NCI-H1930 (cell line): ENCODE data around the gene PAPOLA.

Experiments used
- DNase-seq, 2 experiments: peaks; one replicate each; lab custom pipeline; 2025; lab: John Stamatoyannopoulos, UW

PAPOLA gene

DNA sequence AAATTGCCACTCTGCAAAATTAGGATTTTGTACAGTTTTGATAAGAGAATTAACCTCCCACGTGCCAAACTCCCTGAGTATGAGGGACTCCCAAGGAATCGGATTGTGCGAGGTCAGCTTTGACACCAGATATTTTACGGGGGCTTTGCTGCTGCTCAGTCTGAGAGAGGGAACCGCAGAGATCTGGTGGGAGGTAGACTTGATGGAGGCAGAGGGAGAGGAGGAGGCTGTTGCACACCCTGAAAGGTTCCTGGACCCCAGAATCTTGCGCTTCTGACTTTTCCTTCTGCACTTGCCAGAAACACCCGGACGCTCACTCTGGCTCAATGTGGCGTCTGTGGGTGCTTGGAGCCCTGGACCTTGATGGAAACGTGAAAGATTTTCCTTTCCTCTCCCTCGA, 83.9 kb downstream of the PAPOLA start:
- DNase-seq: no peak

DNA sequence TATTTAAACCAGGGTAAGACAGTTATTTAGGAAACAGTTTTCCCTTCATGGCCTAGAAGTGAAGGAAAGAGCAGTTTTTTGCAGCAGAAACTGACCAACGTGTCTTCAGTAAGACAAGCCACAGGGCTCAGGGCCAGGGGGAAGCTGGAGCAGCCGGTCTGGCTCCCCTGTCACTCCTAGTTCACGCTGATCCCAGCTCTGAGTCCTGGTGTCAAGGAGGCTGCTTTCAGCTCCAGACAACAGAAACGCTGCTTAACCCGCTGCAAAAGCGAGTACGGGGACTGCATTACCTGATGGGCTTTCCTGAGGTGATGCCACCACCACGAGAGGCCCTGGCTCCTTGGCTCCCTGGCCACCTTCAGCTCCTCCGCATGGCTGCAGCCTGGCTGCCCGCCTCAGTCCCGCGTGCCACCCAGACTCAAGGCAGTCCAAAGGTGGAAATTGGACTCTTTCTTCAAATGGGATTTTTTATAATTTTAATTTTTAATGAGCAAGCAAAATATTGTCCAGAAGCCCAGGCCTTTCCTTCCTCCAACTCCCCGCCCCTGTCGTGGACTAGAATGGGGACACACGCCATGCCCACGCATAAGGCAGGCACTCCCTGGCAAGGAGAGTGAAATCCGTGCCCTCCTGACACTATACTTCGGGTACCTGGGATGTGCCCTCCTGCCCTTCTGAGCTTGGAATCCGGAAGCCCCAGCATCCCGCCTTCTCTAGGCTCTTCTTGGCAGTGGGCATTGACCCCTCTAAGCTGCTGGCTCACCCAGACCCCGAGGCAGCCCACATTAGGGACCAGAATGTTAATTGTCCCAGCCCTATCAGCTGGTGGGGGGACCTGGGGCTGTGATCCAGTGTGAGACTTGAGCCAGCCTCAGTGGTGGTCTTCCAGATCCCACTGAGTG, 85.0 kb downstream of the PAPOLA start:
- peak in 1 of 2 experiments; percentile 16 for DNase-seq

DNA sequence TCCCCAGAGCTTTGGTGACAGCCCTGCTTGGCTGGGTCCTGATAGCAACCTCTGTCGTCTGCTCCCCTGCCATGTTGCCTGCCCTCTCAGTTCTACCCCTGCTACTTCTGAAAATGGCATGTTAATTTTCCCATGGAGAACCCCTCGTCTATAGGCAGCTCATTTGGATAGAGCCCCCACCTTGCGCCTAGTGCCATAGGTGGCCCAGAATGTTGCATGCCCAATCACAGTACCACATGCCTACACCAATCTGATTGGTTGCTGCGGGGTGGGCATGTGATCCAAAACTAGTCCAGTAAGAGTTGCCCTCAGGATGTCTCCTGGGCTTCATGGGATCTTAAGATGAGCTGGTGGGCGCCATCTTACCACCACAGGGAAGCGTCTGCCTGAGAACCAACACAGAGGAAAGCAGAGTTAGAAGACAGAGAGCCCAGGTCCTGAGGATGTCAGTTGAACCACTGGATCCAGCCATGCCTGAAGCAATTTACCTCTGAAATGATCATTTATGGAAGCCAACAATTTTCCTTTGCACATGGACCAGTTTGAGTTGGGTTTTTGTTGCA, 85.7 kb downstream of the PAPOLA start:
- no peak for DNase-seq

DNA sequence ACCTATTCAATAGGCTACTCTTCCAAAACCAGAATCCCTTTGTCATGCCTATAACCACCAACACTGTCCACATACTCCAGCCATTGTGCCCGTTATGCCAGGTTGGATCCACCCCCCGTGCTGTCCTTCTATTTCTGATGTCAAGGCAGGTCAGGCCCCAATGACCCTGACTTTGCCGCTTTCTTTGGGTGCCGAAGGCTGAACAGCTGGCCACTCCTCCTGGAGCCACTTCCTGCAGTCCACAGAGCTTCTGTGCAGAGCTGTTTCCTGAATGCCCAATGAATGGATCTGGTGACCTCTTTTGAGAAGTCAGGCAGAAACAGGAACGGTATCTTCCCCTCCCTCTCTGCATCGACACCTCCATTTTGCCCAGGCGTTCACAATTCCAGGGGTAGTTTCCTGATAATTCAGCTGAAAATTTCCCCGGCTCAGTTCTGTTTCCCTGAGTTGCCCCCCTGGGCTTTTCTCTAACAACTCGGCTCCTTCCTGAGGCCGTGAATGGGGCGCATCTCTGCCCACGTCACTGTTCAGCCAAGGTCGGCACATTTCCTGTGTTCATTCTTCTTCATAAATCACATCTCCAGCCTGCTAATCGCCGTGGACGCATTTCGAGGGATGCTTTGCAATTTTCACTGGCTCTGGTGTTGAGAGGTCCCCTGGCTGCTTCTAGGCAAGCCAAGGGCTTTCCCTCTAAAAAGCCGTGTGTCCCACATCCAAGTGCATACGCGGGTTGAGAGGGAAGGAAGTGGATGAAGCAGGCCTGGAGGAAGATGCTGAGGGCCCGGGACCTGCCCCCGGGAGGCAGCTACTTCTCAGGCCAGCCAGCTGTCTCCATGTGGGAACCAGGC, 86.5 kb downstream of the PAPOLA start:
- DNase-seq: no peak

DNA sequence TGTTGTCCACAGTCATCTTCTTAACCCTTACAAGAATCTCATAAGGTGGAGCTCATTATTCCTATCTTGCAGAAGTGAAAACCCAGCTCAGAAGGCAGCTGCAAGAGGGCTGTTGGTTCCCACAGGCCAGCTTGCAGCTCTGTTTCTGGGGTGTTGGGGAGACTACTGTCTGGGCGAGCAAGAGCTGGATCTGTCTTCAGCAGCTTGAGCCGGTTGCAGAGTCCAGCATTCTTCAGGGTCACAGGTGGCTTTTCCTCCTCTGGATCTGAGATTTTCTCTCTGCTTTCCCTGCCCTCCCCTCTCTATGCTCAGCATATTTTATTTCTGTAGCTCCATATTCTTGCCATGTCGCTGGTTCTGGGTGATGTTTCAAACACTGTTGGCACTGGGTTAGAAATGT, 87.4 kb downstream of the PAPOLA start:
- DNase-seq: no peak

DNA sequence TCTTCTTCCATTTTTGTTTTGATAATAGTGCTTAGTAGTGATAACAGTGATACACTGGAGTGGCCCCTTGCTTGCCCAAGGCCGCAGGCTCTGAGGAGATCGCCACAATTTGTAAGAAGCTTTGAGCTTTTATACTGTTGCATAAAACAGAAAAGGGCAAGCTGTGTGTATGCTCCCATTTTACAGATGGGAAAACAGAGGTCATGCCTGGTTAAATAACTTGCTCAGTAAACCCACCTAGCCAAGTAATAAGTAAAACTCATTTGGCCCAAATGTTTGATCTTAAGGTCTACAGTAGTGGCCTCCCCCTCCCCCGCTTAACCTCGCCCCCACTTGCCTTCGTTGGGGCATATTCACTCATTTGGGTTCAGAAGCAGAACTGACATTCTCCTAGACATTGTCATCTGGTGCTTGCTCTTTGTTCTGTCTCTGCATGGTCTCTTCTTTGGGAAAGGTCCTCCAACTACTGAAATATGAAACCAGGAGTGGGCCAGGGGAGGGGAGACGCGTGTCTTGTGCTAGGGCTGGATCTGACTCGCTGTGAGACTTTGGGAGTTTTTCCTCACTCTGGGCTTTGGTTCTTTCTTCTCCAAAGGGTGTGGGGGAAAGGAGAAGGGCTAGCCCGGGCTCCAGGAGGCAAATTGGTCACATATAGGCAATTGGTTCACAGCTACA, 88.1 kb downstream of the PAPOLA start:
- no peak for DNase-seq

DNA sequence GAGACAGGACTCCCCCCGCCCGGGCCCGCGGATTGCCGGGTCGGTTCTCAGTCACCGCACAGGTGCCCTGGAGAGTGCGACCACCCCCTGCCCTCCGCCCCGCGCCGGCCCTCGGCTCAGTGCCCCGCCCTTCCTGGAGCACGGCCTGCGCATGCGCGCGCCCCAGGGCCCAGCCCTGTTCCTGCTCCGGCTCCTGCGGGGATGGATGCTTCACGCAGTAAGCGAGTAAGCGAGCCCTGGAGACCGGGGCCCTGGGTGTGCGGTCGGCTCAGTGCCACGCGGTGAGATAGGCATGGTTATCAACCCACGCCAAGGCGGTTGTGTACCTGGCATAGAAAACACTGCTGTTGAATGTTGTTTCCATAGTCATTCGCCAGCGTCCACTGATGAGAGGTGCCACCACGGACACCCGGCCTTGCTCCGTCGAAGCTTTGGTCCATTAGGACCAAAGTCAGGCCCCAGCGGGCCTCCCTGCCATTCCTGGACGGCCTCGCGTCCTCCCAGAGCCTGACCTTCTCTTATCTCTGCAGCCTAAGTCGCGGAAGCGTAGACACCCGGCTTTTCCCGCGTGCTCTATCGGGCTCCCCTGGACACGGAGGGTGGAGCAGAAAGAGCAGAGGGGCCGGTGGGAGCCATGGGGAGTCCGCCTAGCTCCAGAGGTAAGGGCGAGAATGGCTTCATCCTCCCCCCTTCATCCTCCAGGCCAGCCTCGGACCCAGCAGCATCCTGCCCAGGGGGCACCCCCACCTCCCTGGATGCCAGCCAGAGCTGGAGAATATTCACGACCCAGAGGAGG, 90.6 kb downstream of the PAPOLA start:
- no peak for DNase-seq

DNA sequence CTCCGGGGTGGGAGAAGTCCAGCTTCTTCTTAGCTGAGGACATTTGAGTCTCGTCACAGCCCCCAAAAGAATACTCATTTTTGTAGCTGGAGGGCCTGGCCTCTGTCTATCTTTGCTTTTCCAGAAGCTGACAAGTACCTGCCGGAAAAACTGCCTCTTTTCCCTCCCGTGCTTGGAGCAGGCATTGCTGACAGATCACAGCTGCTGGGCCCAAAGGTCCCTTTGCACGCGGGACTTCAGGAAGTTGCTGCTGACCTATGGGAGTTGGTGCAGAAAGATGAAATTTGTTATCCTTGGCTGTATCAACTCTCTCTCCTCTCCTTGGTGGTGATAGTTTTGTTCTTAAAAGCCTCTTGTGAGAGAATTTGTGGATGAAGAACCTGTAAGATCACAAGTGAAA, 92.8 kb downstream of the PAPOLA start:
- DNase-seq: no peak

DNA sequence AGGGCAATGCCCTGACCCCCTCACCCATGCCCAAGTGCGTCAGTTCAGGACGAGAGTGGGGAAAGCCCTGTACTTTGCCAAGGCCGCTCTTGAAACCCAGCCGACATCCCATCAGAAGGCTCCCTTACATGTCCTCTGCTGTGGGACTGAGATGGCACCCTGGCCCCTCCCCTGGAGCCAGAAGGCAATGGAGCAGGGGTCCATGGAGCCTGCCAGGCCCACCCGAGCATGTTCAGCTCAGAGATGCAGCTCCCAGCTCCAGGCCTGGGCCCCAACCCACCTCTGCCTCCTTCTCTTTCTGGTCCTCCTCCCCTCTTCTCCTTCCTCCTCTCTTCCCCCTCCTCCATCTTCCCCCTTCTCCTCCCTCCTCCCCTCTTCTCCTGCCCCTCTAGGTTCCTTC, 95.5 kb downstream of the PAPOLA start:
- DNase-seq: no peak

DNA sequence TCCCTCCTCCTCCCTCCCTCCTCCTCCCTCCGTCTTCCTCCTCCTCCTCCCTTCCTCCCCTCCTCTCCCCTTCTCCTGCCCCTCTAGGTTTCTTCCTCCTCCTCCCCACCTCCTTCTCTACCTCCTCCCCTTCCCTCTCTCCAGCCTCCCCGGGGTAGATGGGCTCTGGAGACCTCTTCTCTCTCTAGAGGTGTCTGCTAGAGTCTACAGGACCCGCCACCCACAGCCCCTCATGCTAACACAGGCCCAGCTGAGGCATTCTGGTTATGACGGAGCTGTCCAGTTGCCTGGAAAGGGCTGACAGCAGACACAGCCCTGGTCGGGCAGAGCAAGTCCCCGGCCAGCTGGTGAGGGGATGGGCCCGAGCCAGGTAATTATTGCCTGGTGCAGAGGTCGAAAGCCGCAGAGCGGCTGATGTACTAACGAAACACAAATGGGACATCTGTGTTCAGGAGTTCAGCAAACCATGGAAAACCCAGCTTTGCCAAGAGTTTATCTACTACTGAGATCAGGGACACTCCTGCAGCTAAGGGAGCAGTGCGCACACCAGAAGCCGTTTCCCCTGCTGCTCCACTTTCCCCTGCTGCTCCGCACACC, 96.2 kb downstream of the PAPOLA start:
- DNase-seq: no peak

DNA sequence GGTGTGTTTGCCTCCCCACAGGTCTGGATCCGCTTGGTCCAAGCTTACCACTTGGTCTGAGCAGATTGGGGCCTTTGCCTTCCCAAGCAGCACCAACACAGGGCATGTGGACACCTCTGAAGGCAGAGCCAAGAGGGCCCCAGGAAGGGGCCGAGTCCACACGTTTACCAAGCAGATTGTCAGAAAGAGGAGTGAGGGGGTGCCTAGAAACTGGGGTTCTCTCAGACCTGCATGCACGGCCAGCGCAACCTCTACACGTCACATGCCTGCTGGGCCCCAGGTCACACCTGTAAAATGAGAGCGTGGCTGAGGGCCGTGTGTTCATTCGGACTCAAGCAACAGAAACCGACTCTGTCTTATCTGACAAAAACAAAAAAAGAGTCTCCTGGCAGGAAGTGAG, 96.9 kb downstream of the PAPOLA start:
- DNase-seq: no peak

DNA sequence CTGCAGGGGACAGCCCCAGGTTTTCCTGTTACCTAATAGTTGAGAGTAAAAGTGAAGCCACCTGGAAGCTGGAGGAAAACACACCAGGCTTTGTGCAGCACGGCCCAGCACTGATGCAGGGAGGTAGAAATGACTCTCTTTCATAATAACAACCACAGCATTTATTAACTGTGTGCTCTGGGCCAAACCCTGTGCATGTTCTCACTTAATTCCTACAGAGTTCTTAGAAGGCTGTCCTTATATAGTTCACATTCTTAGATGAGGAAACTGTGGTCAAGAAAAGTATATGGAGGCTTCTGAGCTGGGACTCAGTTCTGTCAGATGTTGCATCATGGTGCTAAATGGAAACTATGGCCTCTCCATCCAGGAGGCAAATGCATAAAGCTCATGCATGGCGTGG, 100.0 kb downstream of the PAPOLA start:
- DNase-seq: no peak

DNA sequence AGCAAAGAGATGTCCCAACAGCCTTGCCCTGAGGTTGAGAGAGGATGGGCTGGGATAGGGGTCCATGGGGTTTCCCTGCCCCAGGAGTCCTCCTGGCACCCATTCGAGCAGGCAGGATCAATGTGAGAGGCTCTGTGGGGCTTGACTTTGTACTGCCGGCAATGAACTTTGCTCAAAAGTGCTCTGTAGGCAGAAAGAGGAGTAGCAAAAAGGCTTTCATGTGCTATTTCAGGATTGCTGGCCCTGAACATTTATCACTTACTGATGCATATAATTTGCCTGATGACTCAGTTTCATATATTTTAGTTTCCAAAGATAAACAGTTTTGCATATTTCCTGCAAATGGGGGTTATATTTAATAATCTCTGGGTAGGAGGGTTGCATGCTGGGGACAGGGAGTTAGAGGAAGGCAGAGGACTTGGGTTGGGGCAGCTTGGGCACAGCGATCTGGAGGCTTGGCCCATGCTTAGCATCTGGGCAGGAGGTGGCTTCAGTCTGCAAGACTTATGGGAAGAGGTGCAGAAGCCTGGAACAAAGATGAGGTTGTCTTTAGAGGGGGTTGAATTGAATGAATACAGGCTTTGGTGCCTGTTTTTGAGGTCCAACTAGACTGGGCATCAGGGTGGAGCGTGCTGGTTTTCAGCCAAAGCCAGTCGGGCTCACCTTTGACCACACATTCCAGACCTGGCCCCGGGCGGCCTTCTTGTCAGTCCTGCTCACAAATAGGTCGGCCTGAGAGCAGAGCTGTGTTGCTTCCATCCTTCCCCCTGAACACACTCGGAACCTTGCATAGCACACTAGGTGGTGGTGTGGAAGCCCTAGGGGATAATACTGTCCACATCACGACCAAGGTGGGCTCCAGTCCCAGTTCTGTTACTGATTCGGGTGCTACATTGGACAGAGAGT, 101.4 kb downstream of the PAPOLA start:
- no peak for DNase-seq

DNA sequence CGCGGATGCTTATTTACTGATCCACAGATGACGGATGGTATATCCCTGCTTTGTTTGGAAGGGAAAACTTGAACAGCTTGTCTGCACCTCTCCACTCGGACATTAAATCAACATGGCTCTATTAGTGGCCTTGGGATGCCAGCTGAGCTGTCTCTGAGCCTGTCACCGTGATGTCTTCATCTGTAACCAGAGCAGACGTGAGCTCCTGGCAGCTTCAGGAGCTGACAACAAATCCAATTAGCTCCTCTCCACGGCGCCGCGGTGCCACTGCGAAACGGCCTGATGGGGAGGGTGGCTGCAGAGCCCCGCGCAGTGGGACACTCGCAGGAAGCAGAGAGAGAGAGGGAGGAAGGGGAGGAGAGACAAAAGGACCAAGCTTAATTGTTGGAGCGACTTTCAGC, 112.3 kb downstream of the PAPOLA start:
- DNase-seq: no peak

DNA sequence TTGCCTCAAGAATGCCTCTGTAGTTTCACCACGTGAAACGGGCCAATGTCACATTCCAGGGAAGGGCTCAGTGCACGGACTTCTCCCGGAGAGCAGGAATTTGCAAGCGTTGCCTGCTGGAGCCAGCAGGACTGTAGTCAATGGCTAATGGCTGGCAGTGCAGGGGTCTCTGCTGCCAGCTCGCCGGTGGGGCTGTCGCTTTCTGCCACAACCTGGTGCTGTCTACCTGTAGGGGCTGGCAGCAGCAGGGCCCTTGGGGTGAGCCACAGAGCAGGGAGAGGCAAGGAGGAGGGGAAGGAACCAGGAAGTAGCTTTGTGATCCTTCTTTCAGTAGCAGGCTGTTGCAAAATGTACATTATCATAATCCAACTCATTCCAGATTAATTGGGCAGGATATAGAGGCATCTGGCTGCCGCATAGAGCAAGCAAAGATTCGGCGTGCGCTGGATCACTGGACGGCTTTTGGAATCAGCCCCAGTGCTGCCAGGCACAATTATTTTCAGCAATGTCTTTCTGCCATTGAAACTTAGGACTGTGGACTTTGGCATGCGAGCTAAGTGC, 114.1 kb downstream of the PAPOLA start:
- DNase-seq: no peak
